OCI-LY3 (cell line): ENCODE results near the gene VGLL1.

Experiments used
- CTCF ChIP-seq: fragments of 200-600, 300-600 bp; sonication (generic); IDR thresholded peaks from 2 replicates; pipeline ENCODE4 v1.5.1; 2014; ENCODE audit warnings: antibody characterized with exemption, low read length, low read depth
- EZH2phosphoT487 ChIP-seq: fragments of 200-600 bp; shearing (Covaris generic); IDR thresholded peaks from 2 replicates; pipeline ENCODE4 v1.6.1; 2018; ENCODE audit warnings: antibody characterized with exemption, mixed run types, low read depth

GRCh38 chrX:136540226-136540625, 8.2 kb downstream of the VGLL1 start:
- TF ChIP-seq CTCF = no peak
- TF ChIP-seq EZH2phosphoT487 = no peak
